EL (cell line): ENCODE data around the gene KRTAP10-3.

Source experiments
- DNase-seq: peaks from one replicate; pipeline ENCODE4 v3.0.0-alpha.2; 2016

Gene KRTAP10-3

DNA sequence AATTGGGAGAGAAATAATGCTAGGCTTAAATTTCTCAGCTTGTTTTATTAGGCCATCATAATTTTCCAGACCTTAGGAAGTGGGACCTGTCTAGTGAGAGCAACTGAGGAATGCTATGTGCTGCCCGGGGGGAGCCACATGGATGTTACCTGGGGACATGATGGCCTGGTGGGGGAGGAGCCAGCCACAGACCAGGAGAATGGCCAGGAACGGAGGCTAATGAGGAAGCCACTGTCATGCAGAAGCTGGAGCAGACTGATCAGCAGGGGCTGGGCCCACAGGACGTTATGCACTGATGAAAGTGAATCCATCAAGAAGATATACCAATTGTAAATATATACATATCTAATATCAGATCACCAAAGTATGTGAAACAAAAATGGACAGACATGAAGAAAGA is 14.0 kb downstream of the KRTAP10-3 start:
- no peak for DNase-seq

DNA sequence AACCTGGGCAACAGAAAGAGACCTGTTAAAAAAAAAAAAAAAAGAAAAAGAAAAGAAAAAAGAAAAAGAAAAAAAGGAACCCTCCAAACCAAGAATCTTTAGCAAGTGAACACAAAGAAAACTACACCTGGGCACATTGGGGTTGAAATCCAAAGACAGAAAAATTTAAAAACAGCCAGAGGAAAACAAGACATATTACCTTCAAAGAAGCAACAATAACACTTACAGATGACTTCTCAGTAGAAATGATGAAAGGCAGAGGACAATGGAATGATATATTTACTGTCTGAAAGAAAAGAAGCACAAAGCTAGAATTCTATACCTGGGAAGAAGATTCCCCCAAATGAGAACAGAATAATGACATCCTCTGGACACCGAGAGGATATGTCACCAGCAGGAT is 15.9 kb downstream of the KRTAP10-3 start:
- DNase-seq = no peak

DNA sequence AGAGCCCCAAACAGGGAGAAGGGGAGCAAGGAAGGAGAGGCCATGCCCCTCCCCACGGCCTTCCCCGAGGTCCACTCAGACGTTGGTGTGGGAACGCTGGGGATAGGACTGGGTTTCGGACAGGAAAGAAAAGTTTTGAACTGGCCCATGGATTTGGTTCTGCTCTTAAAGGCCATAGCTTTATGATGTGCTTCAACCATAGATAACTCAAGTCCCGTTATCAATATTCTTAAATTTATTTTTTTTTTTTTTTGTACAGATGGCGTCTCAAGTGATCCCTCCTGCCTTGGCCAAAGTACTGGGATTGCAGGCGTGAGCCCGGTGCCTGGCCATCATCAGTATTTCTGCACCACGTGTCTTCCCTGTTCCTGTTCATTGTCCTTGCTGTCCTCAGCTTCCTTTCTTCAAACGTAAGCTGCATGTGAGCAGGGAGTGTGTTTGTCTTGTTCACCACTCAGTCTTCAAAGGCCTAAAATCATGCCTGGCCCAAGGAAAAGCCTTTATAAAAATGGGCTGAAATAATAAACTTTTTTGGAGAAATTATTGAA is 17.8 kb downstream of the KRTAP10-3 start:
- no peak for DNase-seq

DNA sequence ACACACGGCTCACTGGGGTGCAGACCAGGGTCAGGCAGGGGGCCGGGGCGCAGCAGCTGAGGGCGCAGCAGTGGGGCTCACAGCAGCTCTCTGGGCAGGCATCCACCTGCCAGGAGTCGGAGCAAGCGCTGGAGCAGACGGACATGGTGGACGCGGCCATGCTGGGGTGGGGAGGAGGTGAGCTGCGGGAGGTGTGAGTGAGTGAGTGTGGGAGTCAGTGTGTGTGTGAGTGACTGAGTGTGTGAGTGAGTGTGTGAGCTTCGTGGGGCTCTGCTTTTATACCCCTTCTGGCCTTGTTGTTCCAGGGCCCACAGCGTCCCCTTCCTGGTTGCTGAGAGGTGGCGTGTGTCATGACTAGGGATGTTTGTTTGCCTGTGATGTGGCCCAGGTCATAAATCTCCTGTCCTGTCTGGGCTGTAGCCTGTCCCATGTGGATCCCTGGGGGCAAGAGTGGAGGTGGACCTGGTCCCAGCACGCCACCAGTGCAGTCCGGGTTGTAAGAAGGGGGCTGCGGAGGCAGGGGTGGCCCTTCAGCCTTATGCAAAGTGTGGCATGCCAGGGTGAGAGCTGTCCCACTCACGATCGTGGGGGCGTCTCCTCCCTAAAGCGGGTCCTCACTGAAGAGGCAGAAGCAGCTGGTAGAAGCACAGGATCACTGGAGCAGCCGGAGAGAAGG is 18.5 kb downstream of the KRTAP10-3 start, which contains the start of gene KRTAP10-1:
Gene KRTAP10-1 (minus strand): TSS at position 205 of the 676 bp plus-strand sequence. CDS start 45 bp downstream, at position 160.
- DNase-seq = no peak

DNA sequence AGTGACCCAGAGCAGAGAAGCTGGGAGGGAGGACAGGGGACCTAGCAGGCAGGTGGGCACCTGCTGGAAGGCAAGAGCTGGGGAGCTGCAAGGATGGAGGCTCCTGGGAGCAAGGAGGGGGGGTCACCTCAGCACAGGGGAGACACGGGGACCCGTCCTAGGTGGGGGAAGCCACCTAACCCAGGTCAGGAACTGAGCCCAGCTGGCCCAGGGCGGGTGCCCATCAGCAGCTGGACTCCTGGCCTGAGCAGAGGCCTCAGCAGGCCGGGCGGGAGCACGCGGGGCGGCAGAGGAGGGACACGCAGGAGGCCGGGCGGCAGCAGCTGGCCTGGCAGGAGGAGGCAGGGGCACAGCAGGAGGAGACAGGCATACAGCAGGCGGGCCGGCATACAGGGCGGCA is 19.5 kb downstream of the KRTAP10-3 start:
- no peak for DNase-seq

DNA sequence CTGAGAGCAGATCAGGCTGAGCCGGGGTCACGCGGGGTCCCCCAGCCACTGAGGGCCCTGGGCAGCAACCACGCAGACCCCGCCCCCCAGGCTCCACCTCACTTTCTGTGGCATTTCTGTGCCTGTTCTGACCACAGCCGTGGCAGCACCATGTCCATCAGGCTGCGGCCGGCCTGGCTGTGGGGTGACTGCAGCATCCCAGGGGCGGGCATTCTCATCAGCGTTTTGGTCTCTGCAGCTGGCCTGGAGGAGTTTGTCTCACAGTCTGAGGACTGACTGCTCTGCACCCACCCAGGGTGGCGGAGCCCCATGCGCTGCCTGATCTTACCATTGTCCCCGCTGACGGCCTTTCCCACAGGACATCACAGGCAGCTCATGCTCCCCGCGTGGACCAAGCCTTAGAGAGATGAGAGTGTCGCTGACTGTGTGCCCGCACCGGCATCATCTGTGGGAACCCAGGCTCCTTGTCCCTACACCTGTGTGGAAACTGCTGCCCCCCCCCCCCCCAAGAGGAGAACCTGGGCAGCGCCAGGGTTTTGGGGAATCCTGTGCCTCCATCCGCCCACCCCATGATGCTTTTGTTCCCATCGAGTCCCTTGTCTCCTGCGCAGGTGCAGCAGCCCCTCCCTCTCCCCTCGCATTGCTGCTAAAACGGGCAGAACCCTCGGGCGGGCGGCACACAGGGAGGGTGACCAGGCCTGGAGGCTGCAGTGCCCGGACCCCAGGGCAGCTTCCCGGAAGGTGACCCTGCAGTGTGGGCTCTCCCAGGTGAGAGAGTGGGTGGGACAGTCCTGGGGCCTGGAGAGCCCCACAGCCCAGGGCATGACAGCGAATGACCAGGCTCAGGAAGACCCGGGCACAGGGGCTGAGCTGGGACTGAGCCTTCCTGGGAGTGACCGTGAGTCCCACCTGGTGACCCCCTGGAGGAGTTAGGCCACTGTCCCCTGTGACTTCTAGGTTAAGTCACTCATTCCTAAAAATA is 20.4 kb downstream of the KRTAP10-3 start:
- no peak for DNase-seq

DNA sequence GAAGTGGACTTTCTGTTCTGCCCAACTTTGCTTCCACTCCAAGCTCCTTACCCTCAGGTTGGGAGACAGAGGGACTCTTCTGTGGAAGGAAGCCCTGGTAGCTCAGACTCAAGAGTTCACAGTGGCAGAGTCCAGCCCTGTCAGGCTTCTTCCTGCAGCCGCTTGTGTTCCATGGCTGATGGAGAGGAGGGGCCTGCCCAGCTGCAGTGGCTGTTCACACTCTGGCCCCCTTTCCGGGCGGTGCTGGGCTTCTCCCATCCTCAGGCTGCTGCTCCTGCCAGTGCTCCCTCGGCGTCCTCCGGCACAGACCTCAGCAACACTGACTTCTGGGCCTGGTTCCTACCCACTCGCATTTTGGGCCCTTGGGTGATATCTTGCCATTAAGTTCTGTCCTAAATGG is 22.6 kb downstream of the KRTAP10-3 start:
- DNase-seq = no peak

DNA sequence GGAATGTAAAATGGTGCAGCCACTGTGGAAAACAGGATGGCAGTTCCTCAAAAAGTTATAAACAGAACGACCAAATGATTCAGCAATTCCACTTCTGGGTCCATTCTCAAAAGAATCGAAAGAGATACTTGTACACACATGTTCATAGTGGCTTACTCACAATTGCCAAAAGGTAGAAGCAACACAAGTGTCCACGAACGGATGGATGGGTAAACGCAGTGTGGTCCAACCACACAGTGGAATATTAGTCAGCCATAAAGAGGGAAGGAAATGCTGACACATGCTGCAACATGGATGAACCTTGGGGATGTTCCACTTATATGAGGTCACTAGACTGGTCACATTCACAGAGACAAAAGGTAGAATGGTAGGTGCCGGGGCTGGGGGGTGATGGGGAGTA is 23.9 kb downstream of the KRTAP10-3 start:
- DNase-seq = no peak

DNA sequence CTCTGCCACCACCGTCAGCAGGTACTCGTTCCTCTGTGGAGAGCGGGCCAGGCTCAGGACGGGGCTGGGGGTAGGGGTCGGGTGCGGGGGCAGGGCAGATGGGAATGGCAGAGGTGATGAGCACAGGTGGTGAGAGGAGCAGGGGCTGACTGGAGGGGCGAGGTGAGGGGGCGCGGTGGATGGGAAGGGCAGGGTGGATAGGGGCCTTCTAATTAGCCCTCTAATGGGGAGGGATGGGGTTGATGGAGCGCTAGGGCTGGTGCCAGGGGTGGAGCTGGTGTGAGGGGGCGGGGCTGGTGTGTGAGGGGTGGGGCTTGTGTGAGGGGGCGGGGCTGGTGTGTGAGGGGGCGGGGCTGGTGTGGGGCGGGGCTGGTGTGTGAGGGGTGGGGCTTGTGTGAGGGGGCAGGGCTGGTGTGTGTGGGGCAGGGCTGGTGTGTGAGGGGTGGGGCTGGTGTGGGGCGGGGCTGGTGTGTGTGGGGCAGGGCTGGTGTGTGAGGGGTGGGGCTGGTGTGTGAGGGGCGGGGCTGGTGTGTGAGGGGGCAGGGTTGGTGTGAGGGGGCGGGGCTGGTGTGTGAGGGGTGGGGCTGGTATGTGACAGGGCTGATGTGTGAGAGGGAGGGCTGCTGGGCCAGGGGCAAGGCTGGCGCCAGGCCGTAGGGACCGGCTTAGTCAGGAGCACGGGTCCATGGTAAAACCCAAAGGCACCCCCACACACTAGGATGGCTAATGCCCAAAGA is 24.5 kb downstream of the KRTAP10-3 start:
- no peak for DNase-seq

DNA sequence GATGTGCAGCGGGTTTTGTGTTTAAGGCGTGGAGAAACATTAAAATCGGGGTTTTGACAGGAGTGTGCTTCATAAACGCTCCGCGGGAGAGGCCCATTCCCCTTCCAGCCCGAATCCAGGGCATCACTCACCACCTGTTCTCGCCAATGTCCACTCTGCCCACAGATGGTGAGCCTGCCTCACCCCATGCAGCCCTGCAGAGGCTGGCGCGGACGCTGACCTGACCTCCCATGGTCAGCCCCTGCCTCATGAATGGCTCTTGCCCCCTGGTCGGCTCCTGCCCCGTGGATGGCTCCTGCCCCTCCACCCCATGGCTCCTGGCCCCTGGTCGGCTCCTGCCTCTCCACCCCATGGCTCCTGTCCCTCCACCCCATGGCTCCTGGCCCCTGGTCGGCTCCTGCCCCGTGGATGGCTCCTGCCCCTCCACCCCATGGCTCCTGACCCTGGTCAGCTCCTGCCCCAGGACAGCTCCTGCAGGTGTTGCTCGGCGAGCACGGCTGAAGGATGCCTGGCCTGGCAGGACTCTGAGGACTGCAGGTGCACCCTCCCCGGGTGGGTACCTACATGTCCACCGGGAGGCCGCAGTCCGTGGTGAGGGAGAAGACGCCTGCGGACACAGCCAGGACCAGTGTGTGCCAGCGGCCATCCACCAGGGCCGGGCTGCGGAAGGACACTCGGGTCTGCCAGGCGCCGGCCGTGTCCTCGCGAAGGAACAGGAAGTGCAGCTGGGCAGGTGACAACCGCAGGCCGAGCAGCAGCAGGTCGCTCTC is 25.3 kb downstream of the KRTAP10-3 start:
- DNase-seq = no peak

DNA sequence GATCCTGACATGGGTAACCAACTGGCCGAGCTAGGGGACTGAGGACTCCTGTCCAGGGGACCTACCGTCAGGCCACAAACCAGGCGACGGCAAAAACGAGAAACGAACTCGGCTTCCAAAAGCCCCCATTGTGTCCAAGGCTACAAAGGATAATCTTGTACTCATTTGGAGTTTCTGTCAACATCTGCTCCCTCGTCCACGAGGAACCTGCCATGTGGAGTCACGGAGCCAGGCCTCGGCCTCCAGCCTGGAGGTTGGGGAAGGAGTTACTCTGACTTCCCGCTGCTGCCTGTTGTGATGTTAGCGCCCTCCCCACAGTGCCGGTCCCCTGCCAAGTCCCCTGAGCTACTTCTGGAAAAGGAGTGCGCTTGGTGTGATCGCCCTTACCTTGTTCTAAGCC is 25.9 kb downstream of the KRTAP10-3 start:
- no peak for DNase-seq

DNA sequence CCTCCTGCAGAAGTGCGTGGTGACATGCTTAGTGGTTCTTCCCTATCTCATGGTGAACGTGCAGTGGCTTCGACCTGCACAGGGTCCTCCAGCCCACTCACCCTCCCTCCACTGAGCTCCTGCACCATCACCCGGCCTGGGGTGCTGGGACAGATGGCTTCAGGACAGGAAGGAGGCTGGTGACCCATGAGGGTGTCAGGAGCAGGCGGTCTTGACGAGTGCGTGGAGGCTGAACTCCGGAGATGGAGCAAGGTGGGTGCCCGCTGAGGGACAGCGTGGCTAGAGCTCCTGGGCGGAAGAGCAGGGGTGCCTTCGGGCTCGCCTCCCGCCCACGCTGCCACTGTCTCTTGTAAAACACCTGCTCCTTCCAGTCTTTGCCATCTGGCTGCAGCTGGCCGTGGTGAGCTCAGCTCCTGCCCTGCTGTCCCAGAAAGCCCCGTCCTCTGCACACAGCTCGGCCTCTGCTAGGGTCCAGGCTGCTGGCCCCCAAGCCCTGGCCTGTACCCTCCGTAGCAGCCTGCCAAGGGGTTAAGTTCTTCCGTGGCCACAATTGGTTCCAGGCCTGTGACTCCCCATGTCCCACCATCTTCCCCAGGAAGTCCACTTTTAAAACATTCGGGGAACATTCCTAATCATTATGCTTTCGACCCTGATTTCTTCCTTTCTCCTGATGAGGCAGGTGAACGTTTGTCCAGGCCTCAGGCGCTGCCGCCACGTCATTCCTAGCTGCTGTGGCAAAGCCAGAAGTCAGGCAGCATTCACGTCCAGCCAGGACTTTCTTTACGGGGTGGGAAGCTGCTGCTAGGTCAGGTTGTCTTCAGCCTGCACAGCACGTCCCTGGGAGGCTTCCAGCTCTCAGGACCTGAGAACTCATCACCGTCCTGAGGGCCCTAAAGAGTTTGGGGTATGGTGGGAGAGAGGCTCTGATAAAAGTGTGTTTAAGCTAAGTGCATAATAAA is 26.7 kb downstream of the KRTAP10-3 start:
- no peak for DNase-seq

DNA sequence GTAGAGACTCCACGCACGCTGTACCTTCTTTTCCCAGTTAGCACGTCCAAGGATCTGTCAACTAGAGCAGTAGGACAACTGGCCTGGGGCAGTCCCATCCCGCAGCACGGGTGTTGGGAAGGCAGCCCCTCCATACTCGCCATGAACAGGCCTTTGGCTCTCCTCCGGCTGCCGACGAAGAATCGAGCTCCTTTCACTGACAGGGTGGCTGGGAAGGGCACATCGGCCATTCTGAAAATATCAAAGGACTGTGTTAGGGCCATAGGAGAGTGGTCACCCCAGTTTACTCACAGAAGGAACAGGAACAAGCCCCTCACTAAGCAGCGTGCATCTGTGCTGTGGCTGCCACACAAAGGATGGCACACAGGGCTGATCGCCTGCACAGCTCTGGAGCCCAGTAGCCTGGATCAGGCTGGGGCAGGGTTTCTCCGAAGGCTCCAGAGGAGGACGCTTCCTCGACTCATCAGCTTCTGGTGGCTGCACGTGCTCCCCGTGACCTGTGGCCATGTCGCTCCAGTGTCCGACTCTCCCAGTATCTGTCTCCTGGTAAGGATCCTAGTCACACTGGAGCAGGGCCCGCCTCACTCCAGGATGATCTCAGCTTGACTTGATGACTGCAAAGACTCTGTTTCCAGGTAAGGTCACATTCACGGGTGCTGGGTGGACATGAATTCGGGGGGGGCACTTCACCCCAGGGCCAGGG is 27.5 kb downstream of the KRTAP10-3 start:
- no peak for DNase-seq

DNA sequence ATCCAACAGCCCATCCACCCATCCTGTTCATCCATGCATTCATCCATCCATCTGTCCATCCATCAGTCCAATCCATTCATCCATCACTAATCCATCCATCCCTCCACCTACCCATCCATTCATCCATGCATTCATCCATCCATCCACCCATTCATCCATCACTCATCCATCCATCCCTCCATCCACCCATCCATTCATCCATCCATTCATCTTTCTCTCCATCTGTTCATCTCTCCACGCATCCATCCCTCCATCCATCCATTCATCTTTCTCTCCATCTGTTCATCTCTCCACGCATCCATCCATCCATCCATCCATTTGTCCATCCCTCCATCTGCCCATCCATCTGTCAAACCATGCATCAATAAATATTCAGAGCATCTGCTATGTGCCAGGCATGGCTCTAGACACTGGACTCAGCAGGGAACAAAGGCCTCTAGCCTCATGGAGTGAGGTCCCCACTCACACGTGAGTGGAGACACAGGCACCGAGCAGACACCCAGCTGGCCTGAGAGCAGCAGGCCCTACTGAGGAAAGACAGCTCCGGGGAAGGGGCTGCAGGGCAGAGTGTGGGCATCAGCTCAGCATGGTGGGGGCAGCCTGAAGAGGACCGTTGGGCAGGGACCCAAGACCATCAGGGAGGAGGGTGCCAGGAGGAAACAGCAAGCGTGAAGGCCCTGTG is 28.2 kb downstream of the KRTAP10-3 start:
- DNase-seq = no peak

DNA sequence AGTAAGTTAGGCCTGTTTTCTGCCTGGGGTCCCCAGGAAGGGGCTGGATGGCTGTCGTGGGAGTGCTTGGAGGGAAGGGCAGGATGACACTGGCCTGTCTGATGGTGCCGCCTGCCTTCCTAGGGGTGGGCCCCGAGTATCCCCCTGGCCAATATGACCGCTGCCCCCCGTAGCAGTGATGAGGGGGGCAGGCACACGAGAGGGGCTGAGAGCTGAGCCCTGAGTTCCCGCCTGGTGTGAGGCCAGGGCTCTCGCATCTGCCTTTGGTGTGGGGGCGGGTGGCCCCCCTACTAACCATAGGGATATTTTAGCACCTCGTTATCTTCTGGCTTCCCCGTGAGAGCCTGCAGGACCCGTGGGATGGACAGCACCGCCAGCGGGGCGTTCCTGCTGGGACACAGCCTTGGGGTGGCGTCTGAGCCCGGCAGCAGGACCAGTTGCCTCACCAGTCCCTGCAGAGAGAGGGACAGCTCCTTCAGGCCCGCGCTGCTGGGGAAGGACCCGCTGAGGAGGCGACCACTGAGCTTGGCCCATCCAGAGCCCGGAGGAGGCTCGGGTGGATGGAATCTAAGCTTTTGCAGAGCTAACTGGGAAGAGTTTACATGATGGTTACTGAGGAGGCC is 29.0 kb downstream of the KRTAP10-3 start:
- no peak for DNase-seq

DNA sequence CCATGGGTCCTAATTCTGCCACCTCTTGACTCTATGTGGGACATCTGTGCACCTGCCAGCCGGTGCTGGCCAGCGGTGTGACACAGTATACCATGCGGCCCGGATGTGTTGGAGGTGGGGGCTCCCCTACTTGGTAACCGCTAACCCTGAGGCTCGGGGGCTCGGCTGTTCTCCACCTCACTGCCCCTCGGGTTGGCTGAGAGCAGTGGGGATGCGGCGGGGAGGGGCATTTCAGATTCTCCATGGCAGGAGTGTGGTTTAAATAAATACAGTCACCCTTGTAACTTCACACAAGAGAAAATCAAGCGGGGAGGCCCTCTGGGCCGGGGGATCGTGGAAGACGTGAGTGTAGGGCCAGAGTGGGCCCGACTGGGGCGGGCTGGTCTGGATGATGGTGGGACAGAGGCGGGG is 29.6 kb downstream of the KRTAP10-3 start:
- no peak for DNase-seq

DNA sequence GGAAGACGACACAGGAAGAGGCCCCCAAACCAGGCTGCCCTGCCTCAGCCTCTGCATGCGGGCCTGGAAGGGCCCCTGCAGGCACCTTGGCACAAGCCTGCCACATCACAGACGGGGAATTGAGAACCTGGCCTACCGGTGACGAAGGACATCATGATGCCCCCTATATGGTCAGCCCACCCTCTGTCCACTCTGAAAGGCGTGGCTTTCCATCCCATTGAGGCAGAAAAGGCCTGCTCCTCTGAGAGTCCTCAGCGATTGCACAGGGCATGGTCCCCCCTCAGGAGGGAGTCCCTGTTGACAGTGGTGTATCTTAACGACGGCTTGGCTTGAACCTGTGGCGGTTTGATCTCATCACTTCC is 30.0 kb downstream of the KRTAP10-3 start:
- no peak for DNase-seq

DNA sequence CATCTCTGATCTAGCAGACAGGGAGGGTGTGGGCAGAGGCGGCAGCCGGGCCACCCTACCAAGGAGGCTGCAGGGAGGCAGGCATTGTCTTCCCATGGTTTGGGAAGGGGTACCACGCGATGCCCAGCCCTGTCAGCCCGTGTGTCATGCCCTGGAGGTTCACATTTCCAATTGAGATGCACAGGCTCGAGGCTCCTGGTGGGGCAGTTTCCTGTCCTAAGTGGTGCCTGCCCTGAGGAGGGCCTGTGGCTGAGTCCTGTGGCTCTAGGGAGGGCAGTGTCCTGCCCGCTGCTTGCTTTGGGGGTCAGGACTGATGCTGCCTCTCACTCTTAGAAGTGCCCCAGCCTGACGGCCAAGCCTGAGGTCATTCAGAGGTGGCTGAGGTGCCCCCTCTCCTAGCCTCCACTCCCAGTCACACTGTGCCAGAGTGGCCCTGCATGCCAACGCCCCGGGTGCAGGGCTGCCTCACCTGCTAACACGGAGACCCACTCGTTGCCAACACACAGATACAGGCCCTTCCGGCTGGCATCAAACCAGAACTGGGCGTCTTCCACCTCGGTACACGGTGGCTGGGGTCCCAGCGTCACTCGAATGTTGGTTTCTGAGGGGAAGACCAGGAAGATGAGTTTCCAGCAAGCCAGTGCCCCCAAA is 30.5 kb downstream of the KRTAP10-3 start:
- DNase-seq = no peak
